Uterus (tissue), 2 donors: Measurements from ENCODE around the gene SYVN1.

ENCODE experiments used
- CTCF ChIP-seq, 4 experiments: fragments of 200-600 bp in 2 of 4; fragments of 450-650 bp in 2 of 4; sonication (generic) in 2 of 4; IDR thresholded peaks; one replicate each; pipeline ENCODE4 v1.5.1; 2016 to 2019; ENCODE audit warnings: antibody characterized with exemption in 4 of 4, mild to moderate bottlenecking in 2 of 4, moderate library complexity in 1 of 4
- POLR2A ChIP-seq, 2 donors: fragments of 450-650 bp; IDR thresholded peaks; one replicate each; pipeline ENCODE4 v1.6.1; 2016; ENCODE audit warnings: antibody characterized with exemption in 2 of 2, mild to moderate bottlenecking in 1 of 2, moderate library complexity in 1 of 2

GRCh38 chr11:65078151-65078550 is 56.2 kb downstream of the SYVN1 start:
- TF ChIP-seq CTCF (IDR thresholded peaks at IDR 0.05) (peak in 3 of 4 experiments; percentile 15 to 38 (median 33)), POLR2A (IDR thresholded peaks at IDR 0.05) (no peak)
